Measurements from ENCODE around the gene ARL5C. TPM values are rescaled to one million over a fixed set of nuclear protein-coding genes. Genes with fewer than 3 reads are reported as not detected.

The ARL5C gene
- total RNA-seq, 2 donors from 2014 or later = 0.27 TPM; not detected in 1

DNA sequence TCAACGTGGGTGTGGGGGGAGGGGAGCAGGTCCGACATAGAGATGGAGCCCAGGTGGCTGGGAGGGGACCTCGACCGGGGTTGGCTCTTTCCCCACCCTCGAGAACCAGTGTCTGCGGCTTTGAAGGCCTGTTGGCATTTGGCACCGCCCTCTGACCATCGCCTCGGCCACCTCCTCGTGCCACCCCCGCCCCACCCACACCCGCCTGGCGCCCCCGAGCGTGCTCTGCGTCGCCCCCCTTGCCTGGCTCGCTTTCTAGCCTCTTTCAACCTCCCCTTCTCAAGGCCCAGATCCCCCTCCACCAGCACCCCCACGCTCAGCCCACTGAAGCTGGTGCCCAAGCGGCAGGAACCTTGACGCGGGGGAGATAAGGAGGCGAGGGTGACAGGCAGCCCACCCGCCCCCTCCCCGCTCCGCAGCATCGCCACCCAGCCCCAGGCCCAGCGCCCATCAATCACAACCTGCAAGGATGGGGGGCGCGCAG is 30.9 kb upstream of the ARL5C start:
- TF ChIP-seq, protein P1, sequence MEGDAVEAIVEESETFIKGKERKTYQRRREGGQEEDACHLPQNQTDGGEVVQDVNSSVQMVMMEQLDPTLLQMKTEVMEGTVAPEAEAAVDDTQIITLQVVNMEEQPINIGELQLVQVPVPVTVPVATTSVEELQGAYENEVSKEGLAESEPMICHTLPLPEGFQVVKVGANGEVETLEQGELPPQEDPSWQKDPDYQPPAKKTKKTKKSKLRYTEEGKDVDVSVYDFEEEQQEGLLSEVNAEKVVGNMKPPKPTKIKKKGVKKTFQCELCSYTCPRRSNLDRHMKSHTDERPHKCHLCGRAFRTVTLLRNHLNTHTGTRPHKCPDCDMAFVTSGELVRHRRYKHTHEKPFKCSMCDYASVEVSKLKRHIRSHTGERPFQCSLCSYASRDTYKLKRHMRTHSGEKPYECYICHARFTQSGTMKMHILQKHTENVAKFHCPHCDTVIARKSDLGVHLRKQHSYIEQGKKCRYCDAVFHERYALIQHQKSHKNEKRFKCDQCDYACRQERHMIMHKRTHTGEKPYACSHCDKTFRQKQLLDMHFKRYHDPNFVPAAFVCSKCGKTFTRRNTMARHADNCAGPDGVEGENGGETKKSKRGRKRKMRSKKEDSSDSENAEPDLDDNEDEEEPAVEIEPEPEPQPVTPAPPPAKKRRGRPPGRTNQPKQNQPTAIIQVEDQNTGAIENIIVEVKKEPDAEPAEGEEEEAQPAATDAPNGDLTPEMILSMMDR (IDR thresholded peaks at IDR 0.05) = no peak
- H3K4me1 ChIP-seq (ENCODE audit: control insufficient read depth in 1 of 2, low read depth in 2 of 2) = peaks cover 41 to 66% of the 10 kb centered on the region in 2 donors
- no peaks in the 10 kb centered on the region for H3K27me3 ChIP-seq (replicated peaks; ENCODE audit: insufficient read depth)
- peaks cover 20% of the 10 kb centered on the region for H3K36me3 ChIP-seq
- no peaks in the 10 kb centered on the region for H3K9me3 ChIP-seq
- peak overlapping the region; percentile 82 for H3K4me3 ChIP-seq
- peak overlapping the region; percentile 92 to 97 for H3K27ac ChIP-seq
- ATAC-seq (ENCODE audit: insufficient number of reproducible peaks, low FRiP score, low read depth) (no peak), DNase-seq (ENCODE audit: low spot score) (no peak)

GRCh38 chr17:39196241-39196807 is 30.4 kb upstream of the ARL5C start:
- DNase-seq (ENCODE audit: low spot score) (no peak), ATAC-seq (ENCODE audit: insufficient number of reproducible peaks, low FRiP score, low read depth) (no peak)
- peaks cover 22% of the 10 kb centered on the region for H3K36me3 ChIP-seq
- peaks cover 36 to 61% of the 10 kb centered on the region in 2 donors for H3K4me1 ChIP-seq (ENCODE audit: control insufficient read depth in 1 of 2, low read depth in 2 of 2)
- peak overlapping the region; percentile 82 for H3K4me3 ChIP-seq
- H3K9me3 ChIP-seq = no peaks in the 10 kb centered on the region
- H3K27ac ChIP-seq = peak overlapping the region; percentile 92 to 97
- TF ChIP-seq, protein P1 (IDR thresholded peaks at IDR 0.05) = no peak
- H3K27me3 ChIP-seq (replicated peaks; ENCODE audit: insufficient read depth) = no peaks in the 10 kb centered on the region

DNA sequence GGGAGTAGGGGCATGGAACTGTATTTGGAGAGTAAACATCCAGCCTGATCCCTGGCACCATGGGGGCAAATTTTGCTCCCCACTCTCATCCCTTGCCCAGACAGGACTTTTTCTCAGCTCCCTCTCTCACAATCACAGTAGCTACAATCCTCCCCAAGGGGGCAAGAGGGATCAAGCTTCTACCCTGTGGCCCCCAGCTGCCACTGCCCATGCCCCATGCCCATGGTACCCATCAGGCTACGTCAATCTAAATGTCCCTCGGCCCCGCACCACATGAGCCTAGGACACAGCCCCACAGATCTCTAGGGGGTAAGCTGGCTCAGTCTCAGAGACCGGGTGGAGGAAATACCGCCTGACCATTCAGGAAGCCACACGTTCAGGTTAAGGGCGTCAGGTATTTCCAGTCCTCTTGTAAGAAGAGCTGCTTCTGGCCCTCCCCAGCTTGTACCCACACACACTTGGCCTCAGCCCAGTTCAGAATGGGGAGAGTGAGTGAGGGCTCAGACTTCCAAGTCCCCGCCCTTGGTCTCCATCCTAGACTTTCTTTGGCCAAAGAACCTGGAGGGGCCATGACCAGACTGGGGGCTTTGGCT is 29.7 kb upstream of the ARL5C start:
- H3K36me3 ChIP-seq = peaks cover 28% of the 10 kb centered on the region
- H3K9me3 ChIP-seq = no peaks in the 10 kb centered on the region
- H3K27ac ChIP-seq = peak overlapping the region; percentile 92 to 97
- DNase-seq (ENCODE audit: low spot score) = no peak
- H3K4me1 ChIP-seq (ENCODE audit: control insufficient read depth in 1 of 2, low read depth in 2 of 2) = peaks cover 30 to 55% of the 10 kb centered on the region in 2 donors
- TF ChIP-seq, protein P1 (IDR thresholded peaks at IDR 0.05) = no peak
- no peak for ATAC-seq (ENCODE audit: insufficient number of reproducible peaks, low FRiP score, low read depth)
- no peaks in the 10 kb centered on the region for H3K27me3 ChIP-seq (replicated peaks; ENCODE audit: insufficient read depth)
- peak overlapping the region; percentile 82 for H3K4me3 ChIP-seq

GRCh38 chr17:39194985-39195524 is 29.1 kb upstream of the ARL5C start:
- DNase-seq (ENCODE audit: low spot score) = no peak
- TF ChIP-seq, protein P1 (IDR thresholded peaks at IDR 0.05) = no peak
- Histone ChIP-seq H3K27ac (peak overlapping the region; percentile 92 to 97), H3K9me3 (no peaks in the 10 kb centered on the region), H3K36me3 (peaks cover 32% of the 10 kb centered on the region), H3K27me3 (replicated peaks; ENCODE audit: insufficient read depth) (no peaks in the 10 kb centered on the region), H3K4me3 (peak overlapping the region; percentile 82), H3K4me1 (ENCODE audit: control insufficient read depth in 1 of 2, low read depth in 2 of 2) (peaks cover 30 to 54% of the 10 kb centered on the region in 2 donors)
- ATAC-seq (ENCODE audit: insufficient number of reproducible peaks, low FRiP score, low read depth) = no peak

Data from thoracic aorta (tissue), 2 donors.